Peyer's patch (tissue), 4 donors: ENCODE results near the gene TP53TG3E.
"Not testable (repeated sequence)": the region's sequence is repeated elsewhere in the genome, so short reads cannot be mapped to it uniquely, and the experiment has no call there.

Experiments used
- POLR2A ChIP-seq, 2 donors: fragments of 450-650 bp; IDR thresholded peaks; one replicate each; pipeline ENCODE4 v1.5.1; 2017; ENCODE audit warnings: antibody characterized with exemption in 2 of 2, mild to moderate bottlenecking in 2 of 2, moderate library complexity in 2 of 2
- TF ChIP-seq, protein P1 (sequence below), 6 experiments: fragments of 450-650 bp in 4 of 6; fragments of 200-600 bp in 2 of 6; sonication (generic) in 1 of 6; IDR thresholded peaks; one replicate each; pipeline ENCODE4 v1.5.1; 2017 to 2019; ENCODE audit warnings: antibody characterized with exemption in 6 of 6, mild to moderate bottlenecking in 3 of 6, moderate library complexity in 1 of 6

DNA sequence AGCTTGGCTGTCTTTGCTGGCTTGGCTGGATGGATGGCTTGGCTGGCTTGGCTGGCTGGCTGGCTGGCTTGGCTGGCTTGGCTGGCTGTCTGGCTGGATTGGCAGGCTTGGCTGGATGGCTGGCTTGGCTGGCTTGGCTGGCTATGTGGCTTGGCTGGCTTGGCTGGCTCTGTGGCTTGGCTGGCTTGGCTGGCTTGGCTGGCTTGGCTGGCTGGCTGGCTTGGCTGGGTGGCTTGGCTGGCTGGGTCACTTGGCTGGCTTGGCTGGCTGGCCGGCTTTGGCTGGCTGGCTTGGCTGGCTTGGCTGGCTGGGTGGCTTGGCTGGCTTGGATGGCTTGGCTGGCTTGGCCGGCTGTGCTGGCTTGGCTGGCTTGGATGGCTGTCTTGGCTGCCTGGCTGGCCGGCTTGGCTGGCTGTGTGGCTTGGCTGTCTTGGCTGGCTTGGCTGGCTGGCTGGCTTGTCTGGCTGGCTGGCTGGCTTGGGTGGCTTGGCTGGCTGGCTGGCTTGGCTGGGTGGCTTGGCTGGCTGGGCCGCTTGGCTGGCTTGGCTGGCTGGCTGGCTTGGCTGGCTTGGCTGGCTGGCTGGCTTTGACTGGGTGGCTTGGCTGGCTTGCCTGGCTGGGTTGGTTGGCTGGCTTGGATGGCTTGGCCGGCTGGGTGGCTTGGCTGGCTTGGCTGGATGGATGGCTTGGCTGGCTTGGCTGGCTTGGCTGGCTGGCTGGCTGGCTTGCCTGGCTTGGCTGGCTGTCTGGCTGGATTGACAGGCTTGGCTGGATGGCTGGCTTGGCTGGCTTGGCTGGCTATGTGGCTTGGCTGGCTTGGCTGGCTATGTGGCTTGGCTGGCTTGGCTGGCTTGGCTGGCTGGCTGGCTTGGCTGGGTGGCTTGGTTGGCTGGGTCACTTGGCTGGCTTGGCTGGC, 33.8 kb downstream of the TP53TG3E start:
- not testable (repeated sequence) for TF ChIP-seq POLR2A (IDR thresholded peaks at IDR 0.05)
- TF ChIP-seq, protein P1, sequence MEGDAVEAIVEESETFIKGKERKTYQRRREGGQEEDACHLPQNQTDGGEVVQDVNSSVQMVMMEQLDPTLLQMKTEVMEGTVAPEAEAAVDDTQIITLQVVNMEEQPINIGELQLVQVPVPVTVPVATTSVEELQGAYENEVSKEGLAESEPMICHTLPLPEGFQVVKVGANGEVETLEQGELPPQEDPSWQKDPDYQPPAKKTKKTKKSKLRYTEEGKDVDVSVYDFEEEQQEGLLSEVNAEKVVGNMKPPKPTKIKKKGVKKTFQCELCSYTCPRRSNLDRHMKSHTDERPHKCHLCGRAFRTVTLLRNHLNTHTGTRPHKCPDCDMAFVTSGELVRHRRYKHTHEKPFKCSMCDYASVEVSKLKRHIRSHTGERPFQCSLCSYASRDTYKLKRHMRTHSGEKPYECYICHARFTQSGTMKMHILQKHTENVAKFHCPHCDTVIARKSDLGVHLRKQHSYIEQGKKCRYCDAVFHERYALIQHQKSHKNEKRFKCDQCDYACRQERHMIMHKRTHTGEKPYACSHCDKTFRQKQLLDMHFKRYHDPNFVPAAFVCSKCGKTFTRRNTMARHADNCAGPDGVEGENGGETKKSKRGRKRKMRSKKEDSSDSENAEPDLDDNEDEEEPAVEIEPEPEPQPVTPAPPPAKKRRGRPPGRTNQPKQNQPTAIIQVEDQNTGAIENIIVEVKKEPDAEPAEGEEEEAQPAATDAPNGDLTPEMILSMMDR (IDR thresholded peaks at IDR 0.05): not testable (repeated sequence)
